IMR-90 (cell line): Measurements from ENCODE around the gene LTC4S. TPM values are rescaled to one million over a fixed set of nuclear protein-coding genes. Genes with fewer than 3 reads are reported as not detected.
A peak's percentile ranks its signal among the peaks of the same experiment; 100 is the strongest.

ENCODE experiments used
- ATAC-seq: fragments of 200-7000 bp; cut with Tn5 transposase; 2 replicates; pipeline ENCODE4 v1.9.1; 2020; ENCODE audit warnings: low read depth, mild to moderate bottlenecking, moderate library complexity
- BruUV-seq: library from RNA; stranded (reverse); fragments of 400-500 nt; replicated peaks from 2 replicates; lab custom pipeline; 2021; lab: Mats Ljungman, UMichigan
- CTCF ChIA-PET: fragments of 300-600 bp; formaldehyde crosslinking; extraction: SDS; loops from one replicate; lab custom pipeline; 2021; ENCODE audit warnings: antibody characterized with exemption; lab: Yijun Ruan, JAX
- POLR2A ChIA-PET: fragments of 300-600 bp; sonication (Branson Sonifier 250); formaldehyde crosslinking; loops from one replicate; lab custom pipeline; 2022; ENCODE audit warnings: antibody characterized with exemption; ENCODE audit not compliant: unreplicated experiment; lab: Charles Lee
- DNase-seq: peaks from one replicate; pipeline ENCODE4 v3.0.0; 2013
- H2AFZ ChIP-seq: replicated peaks from 2 replicates; pipeline ENCODE3; 2013; ENCODE audit warnings: low read length, mild to moderate bottlenecking; ENCODE audit not compliant: poor library complexity
- H2AK5ac ChIP-seq: 2 replicates; pipeline ENCODE4 v1.6.1; 2013; ENCODE audit warnings: low read depth, low read length, inconsistent platforms
- H2AK9ac ChIP-seq: replicated peaks from 2 replicates; pipeline ENCODE3; 2013; ENCODE audit warnings: mild to moderate bottlenecking, low read depth, low read length, moderate library complexity; ENCODE audit not compliant: poor library complexity
- H2BK120ac ChIP-seq: 2 replicates; pipeline ENCODE4 v1.6.1; 2013; ENCODE audit warnings: low read depth, low read length, inconsistent platforms
- H2BK15ac ChIP-seq: 3 replicates; pipeline ENCODE4 v1.6.1; 2013; ENCODE audit warnings: low read depth, low read length, inconsistent platforms
- H2BK20ac ChIP-seq: 2 replicates; pipeline ENCODE4 v1.6.1; 2013; ENCODE audit warnings: low read depth, mild to moderate bottlenecking, inconsistent platforms, low read length, moderate library complexity
- H2BK5ac ChIP-seq: 2 replicates; pipeline ENCODE4 v1.6.1; 2013; ENCODE audit warnings: mild to moderate bottlenecking, low read depth, low read length, inconsistent platforms; ENCODE audit not compliant: poor library complexity, severe bottlenecking
- H3K14ac ChIP-seq: replicated peaks from 2 replicates; pipeline ENCODE4 v1.6.1; 2013; ENCODE audit warnings: low read depth, low read length, inconsistent platforms
- H3K18ac ChIP-seq: 2 replicates; pipeline ENCODE4 v1.6.1; 2013; ENCODE audit warnings: low read depth, low read length, control low read depth
- H3K23ac ChIP-seq: 2 replicates; pipeline ENCODE4 v1.6.1; 2013; ENCODE audit warnings: low read depth, low read length, inconsistent platforms
- H3K27ac ChIP-seq: 2 replicates; pipeline ENCODE4 v1.5.1; 2013; ENCODE audit warnings: mild to moderate bottlenecking, control low read depth, low read length; ENCODE audit not compliant: insufficient read depth
- H3K27me3 ChIP-seq: 2 replicates; pipeline ENCODE4 v1.6.1; 2013; ENCODE audit warnings: low read length; ENCODE audit not compliant: control insufficient read depth, insufficient read depth
- H3K36me3 ChIP-seq: 2 replicates; pipeline ENCODE4 v1.6.1; 2013; ENCODE audit warnings: low read length, mixed read lengths; ENCODE audit not compliant: control insufficient read depth, insufficient read depth
- H3K4ac ChIP-seq: 2 replicates; pipeline ENCODE4 v1.6.1; 2013; ENCODE audit warnings: low read depth, low read length, inconsistent platforms
- H3K4me1 ChIP-seq: 2 replicates; pipeline ENCODE4 v1.6.1; 2013; ENCODE audit warnings: low read length, mixed read lengths; ENCODE audit not compliant: control insufficient read depth, insufficient read depth
- H3K4me2 ChIP-seq: 2 replicates; pipeline ENCODE4 v1.6.1; 2013; ENCODE audit warnings: low read depth, mild to moderate bottlenecking, control low read depth, low read length, moderate library complexity
- H3K4me3 ChIP-seq: 2 replicates; pipeline ENCODE4 v1.5.1; 2013; ENCODE audit warnings: low read depth, mild to moderate bottlenecking, control low read depth, low read length, moderate library complexity; ENCODE audit not compliant: insufficient read depth
- H3K56ac ChIP-seq: 2 replicates; pipeline ENCODE4 v1.6.1; 2013; ENCODE audit warnings: low read length, inconsistent platforms; ENCODE audit not compliant: insufficient read depth; ENCODE audit errors: extremely low read depth
- H3K79me1 ChIP-seq, 2 experiments: 2 replicates each; pipeline ENCODE4 v1.6.1; 2013; ENCODE audit warnings: low read length in 2 of 2, inconsistent platforms in 1 of 2, low read depth in 1 of 2
- H3K9ac ChIP-seq: 2 replicates; pipeline ENCODE4 v1.6.1; 2013; ENCODE audit warnings: low read depth, low read length, control low read depth
- H3K9me1 ChIP-seq: 2 replicates; pipeline ENCODE4 v1.6.1; 2013; ENCODE audit warnings: low read length, inconsistent platforms; ENCODE audit not compliant: insufficient read depth
- H3K9me3 ChIP-seq: 2 replicates; pipeline ENCODE4 v1.6.1; 2013; ENCODE audit warnings: low read length; ENCODE audit not compliant: control insufficient read depth, insufficient read depth
- H4K20me1 ChIP-seq: 2 replicates; pipeline ENCODE4 v1.6.1; 2013; ENCODE audit warnings: low read length, inconsistent platforms; ENCODE audit not compliant: insufficient read depth
- H4K5ac ChIP-seq: 2 replicates; pipeline ENCODE4 v1.6.1; 2013; ENCODE audit warnings: mild to moderate bottlenecking, low read depth, low read length, control low read depth
- H4K8ac ChIP-seq, 2 experiments: 2 replicates each; pipeline ENCODE4 v1.6.1; 2013; ENCODE audit warnings: low read depth in 2 of 2, low read length in 2 of 2, control low read depth in 1 of 2, inconsistent platforms in 1 of 2
- H4K91ac ChIP-seq: 2 replicates; pipeline ENCODE4 v1.6.1; 2013; ENCODE audit warnings: low read depth, low read length, inconsistent platforms; ENCODE audit not compliant: insufficient read depth
- CHD1 ChIP-seq: IDR thresholded peaks from 2 replicates; pipeline ENCODE4 v1.6.1; 2012; ENCODE audit warnings: low read depth, low read length, improper control_type of control experiment
- MAFK ChIP-seq: IDR thresholded peaks from 2 replicates; pipeline ENCODE4 v1.6.1; 2012; ENCODE audit warnings: low read depth, low read length, improper control_type of control experiment
- MAZ ChIP-seq: IDR thresholded peaks from 2 replicates; pipeline ENCODE4 v1.6.1; 2012; ENCODE audit warnings: low read depth, mild to moderate bottlenecking, low read length, improper control_type of control experiment, moderate library complexity, borderline replicate concordance
- NFE2L2 ChIP-seq: fragments of 150-350 bp; IDR thresholded peaks from 2 replicates; pipeline ENCODE4 v1.6.1; 2016; ENCODE audit warnings: low read depth, mild to moderate bottlenecking, low read length
- RCOR1 ChIP-seq: IDR thresholded peaks from 2 replicates; pipeline ENCODE4 v1.6.1; 2012; ENCODE audit warnings: mild to moderate bottlenecking, low read length, improper control_type of control experiment; ENCODE audit not compliant: insufficient replicate concordance
- WGBS, 2 experiments: methylation state at CpG; one replicate each; pipeline versions ENCODE4 v1.1.5 to v1.1.7; 2013; ENCODE audit warnings: missing lambda C conversion rate in 2 of 2; ENCODE audit not compliant: insufficient read length in 1 of 2; ENCODE audit errors: extremely low coverage in 2 of 2; 5-methylcytosine and 5-hydroxymethylcytosine counted together
- dilution Hi-C: fragments of 300-500 bp; cut with HindIII; formaldehyde crosslinking; loops from one replicate; pipeline ENCODE4 v1.14.3; 2018; ENCODE audit warnings: low sequenced_read_pairs; ENCODE audit not compliant: unreplicated experiment
- in situ Hi-C: fragments of 300-500 bp; cut with MboI; formaldehyde crosslinking; loops from 3 replicates; pipeline ENCODE4 v1.14.3; 2019; ENCODE audit warnings: low sequenced_read_pairs, inconsistent platforms, mixed read lengths
- intact Hi-C: fragments of 100-400 bp; cut with micrococcal nuclease; formaldehyde crosslinking; loops from 2 replicates; pipeline ENCODE4 v1.10.0; 2022
- polyA plus RNA-seq, 3 experiments: library from polyadenylated mRNA; depleted of rRNA; stranded (reverse); fragments of >200 nt; gene quantifications; 2 replicates each; pipeline ENCODE4 v1.2.3, GENCODE V29; 2012; ENCODE audit warnings: low replicate concordance in 1 of 3
- total RNA-seq: library from RNA; depleted of rRNA; stranded (reverse); fragments of >200 nt; gene quantifications from 2 replicates; pipeline ENCODE4 v1.2.3, GENCODE V29; 2012

Gene LTC4S
- total and polyA plus RNA-seq, 2 of the 4 experiments (the other 2 are of a cell fraction) = 0.72 TPM; not detected in 1

DNA sequence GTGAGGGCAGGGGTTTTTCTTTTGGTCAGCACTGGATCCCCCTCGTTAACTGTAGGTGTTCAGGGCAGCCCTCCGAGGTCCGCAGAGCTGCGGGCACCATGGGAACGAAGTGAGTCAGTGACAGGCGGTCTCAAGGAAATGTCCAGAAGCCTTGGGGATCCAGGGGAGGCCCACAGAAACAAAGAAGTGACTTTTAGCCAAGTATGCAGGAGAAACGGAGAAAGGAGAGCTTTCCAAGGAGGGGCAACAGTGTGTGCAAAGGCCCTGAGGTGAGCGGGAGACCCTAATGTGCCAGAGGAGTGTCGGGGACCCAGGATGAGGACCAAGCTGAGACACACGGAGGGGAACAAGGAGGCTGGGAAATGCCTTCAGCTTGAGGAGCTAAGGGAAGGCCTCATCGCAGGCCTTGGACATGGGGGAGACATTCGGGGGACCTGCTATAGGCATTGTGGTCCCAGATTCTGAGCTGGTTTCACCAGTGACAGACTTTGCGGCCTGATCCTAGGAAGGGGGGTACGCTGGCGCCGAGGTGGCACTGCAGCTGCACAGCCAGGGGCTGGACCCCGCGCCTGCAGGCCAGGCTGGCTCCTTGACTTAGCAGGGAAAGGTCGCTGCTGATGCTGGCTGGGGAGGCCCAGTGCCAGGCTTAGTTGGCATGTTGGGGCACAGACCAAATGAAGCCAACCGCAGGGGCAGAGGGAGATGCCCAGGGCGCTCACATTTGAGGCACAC, 3.3 kb downstream of the LTC4S start:
- no peaks in the 10 kb centered on the region for H3K27me3 ChIP-seq
- H3K23ac ChIP-seq = no peak overlapping the region
- no peak overlapping the region; the same call in 1 of the 2 replicates for H2AK5ac ChIP-seq
- no peaks in the 10 kb centered on the region for H3K9me1 ChIP-seq
- H3K79me1 ChIP-seq = peaks cover 4 to 22% of the 10 kb centered on the region in 2 experiments
- H3K4me3 ChIP-seq = no peak overlapping the region
- no peak overlapping the region for H4K5ac ChIP-seq
- peaks cover 46% of the 10 kb centered on the region for H3K36me3 ChIP-seq
- no peak overlapping the region for H3K18ac ChIP-seq
- ATAC-seq (no peak), DNase-seq (no peak)
- in situ Hi-C loops = no loop called here
- ChIA-PET POLR2A (interaction anchor here (0.6 kb wide), 1 partner anchor 28 kb away, joined by 3 read pairs; no protein-coding TSS in a partner anchor), CTCF (no interaction called here)
- H2BK20ac ChIP-seq = no peak overlapping the region
- dilution Hi-C loops = no loop called here
- peaks cover 9% of the 10 kb centered on the region; the same call in 1 of the 2 replicates for H3K4me1 ChIP-seq
- H3K9me3 ChIP-seq = no peaks in the 10 kb centered on the region
- H2BK120ac ChIP-seq = no peak overlapping the region
- peak overlapping the region in 1 of 2 experiments; percentile 12; a peak in 2 of 4 replicates for H4K8ac ChIP-seq
- intact Hi-C loops = loop anchor here (1.0 kb wide), 2 partner anchors 34 to 65 kb away; partner anchors contain the start of gene MAML1
- H3K4me2 ChIP-seq = no peak overlapping the region
- 92% methylated on average over 17 of the region's 21 CpGs; no CpG with 5 or more reads in 1 of the 2 experiments for WGBS, 2 experiments
- peaks cover 16% of the 10 kb centered on the region for H4K20me1 ChIP-seq
- no peak overlapping the region for H4K91ac ChIP-seq
- H3K14ac ChIP-seq = no peak overlapping the region
- peak overlapping the region; percentile 29 for H2AK9ac ChIP-seq
- no TSS peak for BruUV-seq
- TF ChIP-seq NFE2L2 (no peak), MAZ (no peak), CHD1 (no peak), MAFK (no peak), RCOR1 (no peak)
- H2AFZ ChIP-seq = peak overlapping the region; percentile 92
- 0 out of 2 replicates have a peak overlapping the region, but pooled peaks have one; percentile 68 for H3K9ac ChIP-seq
- H3K27ac ChIP-seq = no peak overlapping the region; the same call in 1 of the 2 replicates
- no peak overlapping the region for H2BK15ac ChIP-seq
- H3K4ac ChIP-seq = no peak overlapping the region
- no peak overlapping the region for H3K56ac ChIP-seq
- no peak overlapping the region for H2BK5ac ChIP-seq
